ENCODE measurements around the gene KANSL1.
"Not testable (repeated sequence)": the region's sequence is repeated elsewhere in the genome, so short reads cannot be mapped to it uniquely, and the experiment has no call there.

KANSL1 gene

GRCh38 chr17:46010597-46011186 is 182.5 kb downstream of the KANSL1 start:
- no peak for DNase-seq (ENCODE audit: low spot score)
- no peak for TF ChIP-seq CTCF (IDR thresholded peaks at IDR 0.05; ENCODE audit: extremely low read depth, insufficient read depth, missing control alignments)
- in situ Hi-C loops (cut with MboI; ENCODE audit: low pct_unique_long_range_greater_than_20kb, low sequenced_read_pairs, unreplicated experiment), result no loop called here

GRCh38 chr17:46009681-46010596 is 183.3 kb downstream of the KANSL1 start:
- in situ Hi-C loops (cut with MboI; ENCODE audit: low pct_unique_long_range_greater_than_20kb, low sequenced_read_pairs, unreplicated experiment), result loop anchor here (10.0 kb wide), 1 partner anchor 205 kb away; no protein-coding TSS in a partner anchor
- TF ChIP-seq CTCF (IDR thresholded peaks at IDR 0.05; ENCODE audit: extremely low read depth, insufficient read depth, missing control alignments), result no peak
- no peak for DNase-seq (ENCODE audit: low spot score)

- DNase-seq (ENCODE audit: low spot score), result no peak
- in situ Hi-C loops (cut with MboI; ENCODE audit: low pct_unique_long_range_greater_than_20kb, low sequenced_read_pairs, unreplicated experiment), result loop anchor here (10.0 kb wide), 1 partner anchor 206 kb away; no protein-coding TSS in a partner anchor
- TF ChIP-seq CTCF (IDR thresholded peaks at IDR 0.05; ENCODE audit: extremely low read depth, insufficient read depth, missing control alignments), result no peak
Observed at GRCh38 chr17:46008591-46008990, 184.6 kb downstream of the KANSL1 start.

- DNase-seq (ENCODE audit: low spot score), result no peak
- in situ Hi-C loops (cut with MboI; ENCODE audit: low pct_unique_long_range_greater_than_20kb, low sequenced_read_pairs, unreplicated experiment), result loop anchor here (10.0 kb wide), 1 partner anchor 207 kb away; no protein-coding TSS in a partner anchor
- no peak for TF ChIP-seq CTCF (IDR thresholded peaks at IDR 0.05; ENCODE audit: extremely low read depth, insufficient read depth, missing control alignments)
Observed at GRCh38 chr17:46007461-46007965, 185.7 kb downstream of the KANSL1 start.

- not testable (repeated sequence) for DNase-seq (ENCODE audit: low spot score)
- in situ Hi-C loops (cut with MboI; ENCODE audit: low pct_unique_long_range_greater_than_20kb, low sequenced_read_pairs, unreplicated experiment), result loop anchor here (10.0 kb wide), 1 partner anchor 209 kb away; no protein-coding TSS in a partner anchor
Observed at GRCh38 chr17:46006082-46006481, 187.1 kb downstream of the KANSL1 start.

- TF ChIP-seq CTCF (IDR thresholded peaks at IDR 0.05; ENCODE audit: extremely low read depth, insufficient read depth, missing control alignments), result no peak
- in situ Hi-C loops (cut with MboI; ENCODE audit: low pct_unique_long_range_greater_than_20kb, low sequenced_read_pairs, unreplicated experiment), result loop anchor here (10.0 kb wide), 1 partner anchor 211 kb away; no protein-coding TSS in a partner anchor
- DNase-seq (ENCODE audit: low spot score), result no peak
Observed at GRCh38 chr17:46003907-46004748, 189.1 kb downstream of the KANSL1 start.
